Upper lobe of right lung (tissue), 1 donor: Measurements from ENCODE around the gene FMO1. TPM values are rescaled to one million over a fixed set of nuclear protein-coding genes. Genes with fewer than 3 reads are reported as not detected.

Experiments
- ATAC-seq: fragments of 200-7000 bp; cut with Tn5 transposase; one replicate; pipeline ENCODE4 v1.9.1; 2020; ENCODE audit warnings: mild to moderate bottlenecking, moderate library complexity
- DNase-seq: peaks from one replicate; pipeline ENCODE4 v3.0.0-alpha.2; 2020
- H3K27ac ChIP-seq: fragments of 200-600 bp; one replicate; pipeline ENCODE4 v1.8.0; 2022
- H3K27me3 ChIP-seq: fragments of 200-600 bp; one replicate; pipeline ENCODE4 v1.8.0; 2022; ENCODE audit warnings: mild to moderate bottlenecking
- H3K36me3 ChIP-seq: fragments of 200-600 bp; one replicate; pipeline ENCODE4 v1.8.0; 2022
- H3K4me1 ChIP-seq: fragments of 200-600 bp; one replicate; pipeline ENCODE4 v1.8.0; 2022
- H3K4me3 ChIP-seq: fragments of 200-600 bp; one replicate; pipeline ENCODE4 v1.8.0; 2022; ENCODE audit warnings: mild to moderate bottlenecking
- H3K9me3 ChIP-seq: fragments of 200-600 bp; one replicate; pipeline ENCODE4 v1.8.0; 2022
- intact Hi-C: fragments of 100-400 bp; cut with DNase I; formaldehyde crosslinking; loops from one replicate; pipeline ENCODE4 v1.11.0; 2022
- total RNA-seq: library from RNA; stranded (reverse); fragmentation: NEBNext Ultra II Directional; extraction: Animal tissue kit (Norgen Biotek cat#: 25700); gene quantifications from one replicate; pipeline ENCODE4 v1.2.1, GENCODE V29; 2021
- TF ChIP-seq, protein P1 (sequence below): fragments of 200-600 bp; IDR thresholded peaks from one replicate; pipeline ENCODE4 v1.8.0; 2022; ENCODE audit warnings: antibody characterized with exemption
- donor health status: DM: no; HTN: yes; CAD: no; lungs with severe emphysema.

Gene FMO1
- total RNA-seq, 1 donor from 2014 or later, result 1.3 TPM

DNA sequence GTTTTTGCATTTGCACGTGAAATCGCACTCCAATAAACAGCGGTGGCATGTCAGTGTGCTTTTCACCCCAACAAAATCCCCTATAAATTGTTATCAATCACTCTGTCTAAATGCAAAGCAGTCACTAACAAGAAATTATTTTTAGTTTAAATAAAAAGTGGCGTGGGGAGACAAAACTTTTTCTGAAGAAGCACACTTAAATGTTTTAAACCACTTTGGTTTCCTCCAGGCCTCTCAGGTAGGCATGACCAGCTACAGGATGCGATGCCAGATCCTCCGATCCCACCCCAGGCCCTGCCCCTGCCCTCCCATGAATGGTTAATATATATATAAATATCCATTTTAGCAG, 3.6 kb downstream of the FMO1 start:
- no peaks in the 10 kb centered on the region for H3K9me3 ChIP-seq

DNA sequence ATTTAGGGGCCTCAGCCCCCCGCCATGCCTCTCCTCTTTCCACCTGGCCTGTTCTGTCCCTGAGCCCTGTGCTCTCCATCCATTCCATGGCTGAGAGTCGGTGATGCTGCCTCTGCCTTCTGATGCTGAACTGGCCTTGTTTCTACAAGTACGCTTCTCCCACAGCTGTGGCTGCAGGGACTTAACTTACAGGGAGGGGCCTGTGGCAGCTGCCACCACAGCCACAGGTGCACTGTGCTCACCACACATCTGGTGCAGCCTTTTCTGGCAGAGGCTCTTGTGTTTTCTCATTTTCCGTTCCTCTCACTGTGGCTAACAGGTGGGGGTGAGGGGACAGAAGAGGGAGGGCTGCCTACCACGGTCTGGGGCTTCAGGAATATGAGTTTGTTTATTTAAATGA, 4.2 kb downstream of the FMO1 start:
- Histone ChIP-seq H3K4me3 (no peak overlapping the region), H3K36me3 (no peaks in the 10 kb centered on the region), H3K9me3 (no peaks in the 10 kb centered on the region), H3K27ac (no peak overlapping the region), H3K4me1 (peaks cover 5% of the 10 kb centered on the region), H3K27me3 (peaks cover 12% of the 10 kb centered on the region)
- intact Hi-C loops, result no loop called here
- DNase-seq, result no peak
- ATAC-seq, result no peak
- TF ChIP-seq, protein P1, sequence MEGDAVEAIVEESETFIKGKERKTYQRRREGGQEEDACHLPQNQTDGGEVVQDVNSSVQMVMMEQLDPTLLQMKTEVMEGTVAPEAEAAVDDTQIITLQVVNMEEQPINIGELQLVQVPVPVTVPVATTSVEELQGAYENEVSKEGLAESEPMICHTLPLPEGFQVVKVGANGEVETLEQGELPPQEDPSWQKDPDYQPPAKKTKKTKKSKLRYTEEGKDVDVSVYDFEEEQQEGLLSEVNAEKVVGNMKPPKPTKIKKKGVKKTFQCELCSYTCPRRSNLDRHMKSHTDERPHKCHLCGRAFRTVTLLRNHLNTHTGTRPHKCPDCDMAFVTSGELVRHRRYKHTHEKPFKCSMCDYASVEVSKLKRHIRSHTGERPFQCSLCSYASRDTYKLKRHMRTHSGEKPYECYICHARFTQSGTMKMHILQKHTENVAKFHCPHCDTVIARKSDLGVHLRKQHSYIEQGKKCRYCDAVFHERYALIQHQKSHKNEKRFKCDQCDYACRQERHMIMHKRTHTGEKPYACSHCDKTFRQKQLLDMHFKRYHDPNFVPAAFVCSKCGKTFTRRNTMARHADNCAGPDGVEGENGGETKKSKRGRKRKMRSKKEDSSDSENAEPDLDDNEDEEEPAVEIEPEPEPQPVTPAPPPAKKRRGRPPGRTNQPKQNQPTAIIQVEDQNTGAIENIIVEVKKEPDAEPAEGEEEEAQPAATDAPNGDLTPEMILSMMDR, result no peak

More for the DNA sequence above, 3.6 kb downstream of the FMO1 start:
- TF ChIP-seq, protein P1, result no peak
- no peak for ATAC-seq
- Histone ChIP-seq H3K36me3 (no peaks in the 10 kb centered on the region), H3K27me3 (peaks cover 12% of the 10 kb centered on the region), H3K27ac (no peak overlapping the region), H3K4me3 (peak overlapping the region; percentile 47), H3K4me1 (peaks cover 5% of the 10 kb centered on the region)
- intact Hi-C loops, result no loop called here
- DNase-seq, result no peak

DNA sequence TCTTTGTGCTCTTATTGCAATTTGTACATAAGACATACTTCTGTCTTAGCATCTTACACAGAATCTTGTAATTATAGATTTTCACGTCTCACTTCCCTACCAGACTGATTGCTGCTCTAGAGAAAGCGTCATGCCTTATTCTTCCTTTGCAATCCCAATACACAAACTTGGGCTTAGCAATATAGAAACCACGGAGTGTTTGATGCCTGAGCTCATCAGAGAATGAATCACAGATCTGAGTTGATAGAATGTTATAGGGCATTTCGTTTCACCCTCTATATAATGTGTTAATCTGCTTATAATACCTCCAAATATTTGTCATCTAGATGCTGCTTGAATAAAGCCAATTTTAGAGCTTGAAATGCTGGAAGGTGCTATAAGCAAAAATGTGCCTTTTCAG, 6.6 kb downstream of the FMO1 start:
- TF ChIP-seq, protein P1, result no peak
- Histone ChIP-seq H3K4me3 (no peak overlapping the region), H3K27me3 (peaks cover 12% of the 10 kb centered on the region), H3K9me3 (no peaks in the 10 kb centered on the region), H3K36me3 (no peaks in the 10 kb centered on the region), H3K4me1 (peaks cover 5% of the 10 kb centered on the region), H3K27ac (no peak overlapping the region)
- no peak for DNase-seq
- no peak for ATAC-seq
- intact Hi-C loops, result no loop called here

DNA sequence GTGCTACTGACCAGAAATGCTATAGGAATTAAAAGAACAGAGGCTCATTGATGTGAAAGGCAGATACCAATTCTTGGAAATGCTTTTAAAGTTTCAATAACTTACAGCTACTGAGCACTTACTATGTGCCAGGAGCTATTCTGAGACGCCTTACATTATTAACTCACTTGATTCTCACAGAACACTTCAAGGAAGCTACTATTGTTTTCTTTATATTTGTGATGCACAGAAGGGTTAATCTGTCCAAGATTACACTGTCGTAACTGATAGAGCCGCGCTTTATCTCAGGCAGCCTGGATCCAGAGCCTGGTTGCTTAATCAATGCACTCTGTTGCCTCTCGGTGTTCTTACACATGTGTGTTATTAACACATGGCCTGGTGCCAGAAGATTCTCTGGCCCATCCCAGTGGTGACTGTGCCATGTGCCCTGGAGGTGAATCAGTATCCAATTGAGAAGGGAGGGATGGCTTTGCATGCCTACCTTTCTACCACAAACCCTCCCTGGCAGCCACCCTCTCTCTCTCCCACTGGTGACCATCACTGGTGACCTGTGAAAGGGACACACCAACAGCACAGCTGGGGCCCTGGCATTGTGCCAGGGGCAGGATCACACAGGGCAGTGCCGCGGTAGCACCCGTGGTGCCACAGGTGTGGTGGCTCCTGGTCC, 8.8 kb downstream of the FMO1 start:
- no peaks in the 10 kb centered on the region for H3K36me3 ChIP-seq
- H3K27ac ChIP-seq, result no peak overlapping the region
- H3K4me3 ChIP-seq, result no peak overlapping the region
- peaks cover 6% of the 10 kb centered on the region for H3K27me3 ChIP-seq
- TF ChIP-seq, protein P1, result no peak
- DNase-seq (no peak), ATAC-seq (peak; percentile 32)
- intact Hi-C loops, result no loop called here
- H3K9me3 ChIP-seq, result no peaks in the 10 kb centered on the region
- H3K4me1 ChIP-seq, result peaks cover 5% of the 10 kb centered on the region

DNA sequence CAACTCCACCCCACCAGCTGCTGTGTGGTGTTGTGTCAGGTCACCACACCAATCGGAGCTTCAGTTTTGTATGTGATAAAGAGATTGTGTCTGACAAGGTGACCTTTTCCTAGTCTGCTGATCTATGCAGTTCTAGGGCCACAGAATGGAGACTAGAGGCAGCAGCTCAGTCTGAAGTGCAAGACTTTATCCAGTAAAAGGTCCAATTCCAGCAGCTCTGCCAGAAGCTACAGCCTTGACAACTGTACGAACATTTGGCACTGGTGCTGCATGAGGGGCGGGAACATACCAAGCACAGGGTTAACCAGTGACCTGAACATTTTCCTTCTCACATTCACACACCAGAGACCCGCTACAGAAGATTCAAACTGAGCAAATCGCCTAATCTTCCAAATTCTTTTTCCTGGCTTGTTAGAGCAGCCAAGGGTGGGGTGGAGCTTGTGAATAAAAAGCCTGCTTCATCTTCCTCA, 9.3 kb downstream of the FMO1 start:
- ATAC-seq, result peak; percentile 31
- Histone ChIP-seq H3K36me3 (no peaks in the 10 kb centered on the region), H3K9me3 (no peaks in the 10 kb centered on the region), H3K27ac (no peak overlapping the region), H3K4me1 (peaks cover 5% of the 10 kb centered on the region), H3K27me3 (no peaks in the 10 kb centered on the region), H3K4me3 (no peak overlapping the region)
- TF ChIP-seq, protein P1, result no peak
- intact Hi-C loops, result no loop called here
- DNase-seq, result no peak

DNA sequence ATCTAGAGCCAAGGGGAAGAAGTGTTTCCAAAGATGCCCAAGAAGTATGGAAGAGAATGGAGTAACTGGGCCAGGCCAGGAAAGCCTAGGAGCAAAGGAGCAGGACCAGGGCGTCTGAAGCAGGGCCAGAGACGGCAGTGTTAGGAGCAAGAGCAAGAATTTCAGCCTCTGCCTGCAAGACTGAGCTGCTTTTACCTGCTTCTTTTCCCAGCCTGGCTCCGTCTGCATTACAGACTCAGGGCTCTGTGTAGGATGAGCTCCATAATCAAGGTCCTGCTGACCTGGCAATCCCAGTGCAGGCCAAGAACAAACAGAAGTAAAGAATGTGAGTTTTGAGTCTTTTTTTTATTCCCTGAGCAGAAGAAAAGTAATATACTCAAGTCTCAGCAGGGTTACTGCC, 10.1 kb downstream of the FMO1 start:
- TF ChIP-seq, protein P1, result no peak
- Histone ChIP-seq H3K36me3 (no peaks in the 10 kb centered on the region), H3K27me3 (no peaks in the 10 kb centered on the region), H3K9me3 (no peaks in the 10 kb centered on the region), H3K4me3 (no peak overlapping the region), H3K27ac (no peak overlapping the region), H3K4me1 (peaks cover 5% of the 10 kb centered on the region)
- intact Hi-C loops, result no loop called here
- DNase-seq (no peak), ATAC-seq (no peak)
